ENCODE data around the gene ROR2.

GRCh38 chr9:91787931-91788330 is 162.1 kb downstream of the ROR2 start:
- TF ChIP-seq CTCF (conservative IDR thresholded peaks at IDR 0.05; ENCODE audit: low read depth in 2 of 2) (no peak), REST (IDR thresholded peaks at IDR 0.05; ENCODE audit: unreplicated experiment) (no peak)

Data from GM23338 (cell line).